T-helper 1 cell treated with Interleukin-12 subunit alpha and Interleukin-12 subunit beta and Interleukin-4 antibody, amounts not matched to agents 30 ng/mL and 1 ng/mL, for 36 hours (primary cell): Measurements from ENCODE around the gene IGLL1. TPM values are rescaled to one million over a fixed set of nuclear protein-coding genes. Genes with fewer than 3 reads are reported as not detected.
"Not testable (repeated sequence)": the region's sequence is repeated elsewhere in the genome, so short reads cannot be mapped to it uniquely, and the experiment has no call there.

Source experiments
- intact Hi-C: fragments of 100-400 bp; cut with micrococcal nuclease; formaldehyde crosslinking; loops from one replicate; pipeline ENCODE4 v1.15.1; 2024
- total RNA-seq: library from RNA; stranded (reverse); gene quantifications from 2 replicates; pipeline ENCODE4 v1.2.3, GENCODE V29; 2022

Gene IGLL1
- total RNA-seq, 1 donor from 2014 or later = not detected

GRCh38 chr22:23564276-23564675 is 15.8 kb downstream of the IGLL1 start:
- intact Hi-C loops = no loop called here

- intact Hi-C loops = no loop called here
Observed at GRCh38 chr22:23563111-23563510, 17.0 kb downstream of the IGLL1 start.

- intact Hi-C loops = no loop called here
Observed at GRCh38 chr22:23562186-23562585, 17.9 kb downstream of the IGLL1 start.

GRCh38 chr22:23561025-23561510 is 19.0 kb downstream of the IGLL1 start:
- intact Hi-C loops = not testable (repeated sequence)

GRCh38 chr22:23560215-23560614 is 19.9 kb downstream of the IGLL1 start:
- intact Hi-C loops = not testable (repeated sequence)

GRCh38 chr22:23557467-23557866 is 22.6 kb downstream of the IGLL1 start:
- intact Hi-C loops = no loop called here

GRCh38 chr22:23557036-23557435 is 23.1 kb downstream of the IGLL1 start:
- intact Hi-C loops = no loop called here

- intact Hi-C loops = no loop called here
Observed at GRCh38 chr22:23556026-23556620, 24.0 kb downstream of the IGLL1 start.

- intact Hi-C loops = no loop called here
Observed at GRCh38 chr22:23555118-23555517, 25.0 kb downstream of the IGLL1 start.

GRCh38 chr22:23553924-23554870 is 25.9 kb downstream of the IGLL1 start:
- intact Hi-C loops = no loop called here

GRCh38 chr22:23553438-23553837 is 26.7 kb downstream of the IGLL1 start:
- intact Hi-C loops = no loop called here

GRCh38 chr22:23552573-23552972 is 27.5 kb downstream of the IGLL1 start:
- intact Hi-C loops = no loop called here

- intact Hi-C loops = no loop called here
Observed at GRCh38 chr22:23551385-23551784, 28.7 kb downstream of the IGLL1 start.

GRCh38 chr22:23550049-23550650 is 29.9 kb downstream of the IGLL1 start:
- intact Hi-C loops = no loop called here

GRCh38 chr22:23549198-23549595 is 30.9 kb downstream of the IGLL1 start:
- intact Hi-C loops = no loop called here

GRCh38 chr22:23548501-23549197 is 31.4 kb downstream of the IGLL1 start:
- intact Hi-C loops = no loop called here

- intact Hi-C loops = no loop called here
Observed at GRCh38 chr22:23547818-23548500, 32.1 kb downstream of the IGLL1 start.

GRCh38 chr22:23547382-23547781 is 32.7 kb downstream of the IGLL1 start:
- intact Hi-C loops = not testable (repeated sequence)

GRCh38 chr22:23544852-23545251 is 35.2 kb downstream of the IGLL1 start:
- intact Hi-C loops = loop anchor here (5.0 kb wide), 1 partner anchor 412 kb away; no protein-coding TSS in a partner anchor

- intact Hi-C loops = loop anchor here (5.0 kb wide), 1 partner anchor 414 kb away; no protein-coding TSS in a partner anchor
Observed at GRCh38 chr22:23543506-23544000, 36.5 kb downstream of the IGLL1 start.
